Measurements from ENCODE around the gene CLDN20.

DNA sequence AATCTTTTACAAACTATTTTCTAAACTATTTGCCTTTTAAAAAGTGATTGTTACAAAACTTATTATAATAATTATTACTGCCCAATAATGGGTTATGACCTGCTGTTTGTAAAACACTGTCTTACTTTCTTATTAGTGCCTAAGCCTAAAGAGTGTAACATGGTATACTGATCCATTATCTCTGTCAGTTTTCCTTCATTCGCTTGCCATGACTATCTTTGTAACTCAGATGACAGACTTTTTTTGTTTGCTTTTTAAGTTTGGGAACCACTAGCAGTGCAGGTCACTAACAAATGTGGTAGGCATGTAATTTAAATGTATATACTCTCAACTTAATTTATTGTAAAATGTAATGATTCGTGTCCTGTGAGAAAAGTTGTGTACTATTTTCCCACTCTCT is 60.4 kb downstream of the CLDN20 start:
- TF ChIP-seq, protein P1, sequence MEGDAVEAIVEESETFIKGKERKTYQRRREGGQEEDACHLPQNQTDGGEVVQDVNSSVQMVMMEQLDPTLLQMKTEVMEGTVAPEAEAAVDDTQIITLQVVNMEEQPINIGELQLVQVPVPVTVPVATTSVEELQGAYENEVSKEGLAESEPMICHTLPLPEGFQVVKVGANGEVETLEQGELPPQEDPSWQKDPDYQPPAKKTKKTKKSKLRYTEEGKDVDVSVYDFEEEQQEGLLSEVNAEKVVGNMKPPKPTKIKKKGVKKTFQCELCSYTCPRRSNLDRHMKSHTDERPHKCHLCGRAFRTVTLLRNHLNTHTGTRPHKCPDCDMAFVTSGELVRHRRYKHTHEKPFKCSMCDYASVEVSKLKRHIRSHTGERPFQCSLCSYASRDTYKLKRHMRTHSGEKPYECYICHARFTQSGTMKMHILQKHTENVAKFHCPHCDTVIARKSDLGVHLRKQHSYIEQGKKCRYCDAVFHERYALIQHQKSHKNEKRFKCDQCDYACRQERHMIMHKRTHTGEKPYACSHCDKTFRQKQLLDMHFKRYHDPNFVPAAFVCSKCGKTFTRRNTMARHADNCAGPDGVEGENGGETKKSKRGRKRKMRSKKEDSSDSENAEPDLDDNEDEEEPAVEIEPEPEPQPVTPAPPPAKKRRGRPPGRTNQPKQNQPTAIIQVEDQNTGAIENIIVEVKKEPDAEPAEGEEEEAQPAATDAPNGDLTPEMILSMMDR (IDR thresholded peaks at IDR 0.05), result no peak
- no peak for TF ChIP-seq POLR2A (IDR thresholded peaks at IDR 0.05)
